Erythroblast (primary cell): Measurements from ENCODE around the gene PLCH2.

Source experiments
- GATA1 ChIP-seq: IDR thresholded peaks from 2 replicates; pipeline ENCODE4 v1.6.1; 2011; ENCODE audit warnings: low read depth, mild to moderate bottlenecking, control low read depth, low read length, moderate library complexity
- POLR2A ChIP-seq: IDR thresholded peaks from 2 replicates; pipeline ENCODE4 v1.6.1; 2011; ENCODE audit warnings: mild to moderate bottlenecking, low read length

DNA sequence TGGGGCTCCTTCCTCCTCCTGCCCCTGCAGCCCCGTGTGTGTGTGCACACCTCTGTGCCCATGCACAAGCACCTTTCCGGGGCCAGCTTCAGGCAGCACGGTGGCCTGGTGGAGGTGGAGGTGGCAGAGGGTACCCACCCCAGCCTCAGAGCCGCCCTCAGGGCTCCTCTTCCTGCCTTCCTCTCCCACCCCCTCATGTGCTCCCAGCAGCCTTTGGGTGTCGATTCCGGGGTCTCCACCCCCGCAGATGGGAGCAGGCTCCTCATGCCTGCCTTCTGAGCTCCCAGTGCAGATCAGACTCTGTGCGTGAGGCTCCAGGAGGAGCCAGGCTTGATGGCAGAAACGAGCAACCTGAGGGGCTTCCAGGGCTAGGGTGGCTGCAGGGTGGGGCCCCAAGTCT lies 29.2 kb upstream of the PLCH2 start:
- TF ChIP-seq POLR2A (no peak), GATA1 (no peak)
